GM12878 (cell line): ENCODE measurements around the gene HCFC1. TPM values are rescaled to one million over a fixed set of nuclear protein-coding genes. Genes with fewer than 3 reads are reported as not detected.

Source experiments
- ATAC-seq: fragments of 200-7000 bp; cut with Tn5 transposase; 3 replicates; pipeline ENCODE4 v1.9.1; 2020; ENCODE audit warnings: mild to moderate bottlenecking, moderate library complexity
- Bru-seq: library from RNA; stranded (reverse); fragments of 400-500 nt; gene quantifications from one replicate; lab custom pipeline; 2021; lab: Mats Ljungman, UMichigan
- BruChase-seq, 2 experiments: library from RNA; stranded (reverse); fragments of 400-500 nt; gene quantifications; one replicate each; lab custom pipeline; 2021; lab: Mats Ljungman, UMichigan
- BruUV-seq: library from RNA; stranded (reverse); fragments of 400-500 nt; replicated peaks from 2 replicates; lab custom pipeline; 2021; lab: Mats Ljungman, UMichigan
- CTCF ChIA-PET: fragments of 300-600 bp; sonication (Branson Sonifier 250); formaldehyde crosslinking; extraction: SDS; loops from one replicate; lab custom pipeline; 2021; ENCODE audit warnings: inconsistent platforms; lab: Yijun Ruan, JAX
- POLR2A ChIA-PET: fragments of 350-600 bp; formaldehyde crosslinking; extraction: SDS; loops from one replicate; lab custom pipeline; 2021; ENCODE audit warnings: inconsistent platforms; lab: Charles Lee
- RAD21 ChIA-PET: fragments of 300-600 bp; sonication (Branson Sonifier 250); formaldehyde crosslinking; loops from one replicate; lab custom pipeline; 2023; ENCODE audit warnings: antibody characterized with exemption; ENCODE audit not compliant: unreplicated experiment; lab: Charles Lee
- SMC1A ChIA-PET: fragments of 300-600 bp; sonication (Branson Sonifier 250); formaldehyde crosslinking; loops from one replicate; lab custom pipeline; 2023; ENCODE audit not compliant: unreplicated experiment, uncharacterized antibody; lab: Charles Lee
- DNase-seq: peaks from one replicate; pipeline ENCODE4 v3.0.0-alpha.2; 2011; ENCODE audit warnings: low read depth, low spot score
- FAIRE-seq: peaks from 3 replicates; lab custom pipeline; 2011; peaks lifted over from hg19 to GRCh38; lab: Jason Lieb, UNC
- H2AFZ ChIP-seq: 2 replicates; pipeline ENCODE4 v1.6.0; 2011; ENCODE audit warnings: low read depth, low read length, control low read depth; ENCODE audit not compliant: control insufficient read depth
- H3K27ac ChIP-seq: 2 replicates; pipeline ENCODE4 v1.5.1; 2011; ENCODE audit warnings: control low read depth; ENCODE audit not compliant: control insufficient read depth, insufficient read depth
- H3K27me3 ChIP-seq, 2 experiments: replicated peaks in 1 of 2; 2 replicates each; pipeline versions ENCODE4 v1.6.0 to v1.6.1; 2011; ENCODE audit warnings: low read length in 1 of 2; ENCODE audit not compliant: control insufficient read depth in 2 of 2, insufficient read depth in 2 of 2
- H3K36me3 ChIP-seq, 2 experiments: 2 replicates each; pipeline ENCODE4 v1.5.1; 2011; ENCODE audit warnings: low read length in 1 of 2; ENCODE audit not compliant: control insufficient read depth in 2 of 2, insufficient read depth in 2 of 2
- H3K4me1 ChIP-seq: 2 replicates; pipeline ENCODE4 v1.6.1; 2011; ENCODE audit warnings: mild to moderate bottlenecking, low read length, moderate library complexity, mixed read lengths; ENCODE audit not compliant: control insufficient read depth, insufficient read depth
- H3K4me2 ChIP-seq: 2 replicates; pipeline ENCODE4 v1.6.0; 2011; ENCODE audit warnings: control low read depth; ENCODE audit not compliant: control insufficient read depth, insufficient read depth
- H3K4me3 ChIP-seq: fragments of 200-600 bp; sonication (generic); 2 replicates; pipeline ENCODE4 v1.5.1; 2016
- H3K79me2 ChIP-seq: 2 replicates; pipeline ENCODE4 v1.6.0; 2011; ENCODE audit warnings: low read length; ENCODE audit not compliant: control insufficient read depth, insufficient read depth
- H3K9ac ChIP-seq: 2 replicates; pipeline ENCODE4 v1.8.0; 2011; ENCODE audit warnings: low read length, control low read depth, mixed read lengths; ENCODE audit not compliant: control insufficient read depth, insufficient read depth
- H3K9me3 ChIP-seq: replicated peaks from 3 replicates; pipeline ENCODE4 v1.5.1; 2011; ENCODE audit warnings: mild to moderate bottlenecking, low read length; ENCODE audit not compliant: control insufficient read depth, insufficient read depth
- H4K20me1 ChIP-seq: 2 replicates; pipeline ENCODE4 v1.6.0; 2011; ENCODE audit not compliant: control insufficient read depth, insufficient read depth
- BRCA1 ChIP-seq: IDR thresholded peaks from 2 replicates; pipeline ENCODE4 v1.6.1; 2011; ENCODE audit warnings: low read depth, low read length, improper control_type of control experiment
- CBFB ChIP-seq: IDR thresholded peaks from 2 replicates; pipeline ENCODE4 v1.6.1; 2016; ENCODE audit warnings: antibody characterized with exemption, low read depth
- CBX3 ChIP-seq: fragments of 200-600 bp; sonication (generic); IDR thresholded peaks from 2 replicates; pipeline ENCODE4 v1.6.1; 2016; ENCODE audit warnings: low read depth, borderline replicate concordance
- CREB1 ChIP-seq: IDR thresholded peaks from 2 replicates; pipeline ENCODE4 v1.6.1; 2012; ENCODE audit warnings: low read depth, mild to moderate bottlenecking, inconsistent platforms
- HDGF ChIP-seq: fragments of 450-650 bp; IDR thresholded peaks from 2 replicates; pipeline ENCODE4 v1.6.1; 2016; ENCODE audit warnings: antibody characterized with exemption
- LARP7 ChIP-seq: fragments of 450-650 bp; IDR thresholded peaks from 2 replicates; pipeline ENCODE4 v1.6.1; 2017; ENCODE audit warnings: mild to moderate bottlenecking
- MTA2 ChIP-seq: fragments of 450-650 bp; IDR thresholded peaks from 2 replicates; pipeline ENCODE4 v1.6.1; 2016; ENCODE audit warnings: low read depth, mild to moderate bottlenecking, moderate library complexity
- MTA3 ChIP-seq: IDR thresholded peaks from 2 replicates; pipeline ENCODE4 v1.6.1; 2012; ENCODE audit warnings: low read length, inconsistent platforms, borderline replicate concordance
- PAX8 ChIP-seq: fragments of 450-650 bp; IDR thresholded peaks from 2 replicates; pipeline ENCODE4 v1.6.1; 2017; ENCODE audit warnings: mild to moderate bottlenecking, moderate library complexity
- PML ChIP-seq: IDR thresholded peaks from 2 replicates; pipeline ENCODE4 v1.6.1; 2012; ENCODE audit warnings: low read length, inconsistent platforms
- RCOR1 ChIP-seq: conservative IDR thresholded peaks from 2 replicates; pipeline ENCODE4 v1.6.1; 2012; ENCODE audit warnings: low read depth, low read length, improper control_type of control experiment
- SPI1 ChIP-seq: IDR thresholded peaks from 2 replicates; pipeline ENCODE4 v1.6.1; 2011; ENCODE audit warnings: low read depth, mild to moderate bottlenecking, low read length, moderate library complexity, borderline replicate concordance; ENCODE audit not compliant: insufficient read depth
- SREBF1 ChIP-seq: IDR thresholded peaks from 2 replicates; pipeline ENCODE4 v1.6.1; 2012; ENCODE audit warnings: mild to moderate bottlenecking, low read length
- SREBF2 ChIP-seq: IDR thresholded peaks from 2 replicates; pipeline ENCODE4 v1.6.1; 2012; ENCODE audit warnings: mild to moderate bottlenecking, low read length
- STAT1 ChIP-seq: fragments of 450-650 bp; conservative IDR thresholded peaks from 2 replicates; pipeline ENCODE4 v1.6.1; 2014; ENCODE audit warnings: antibody characterized with exemption, mild to moderate bottlenecking
- TAF1 ChIP-seq: IDR thresholded peaks from 2 replicates; pipeline ENCODE4 v1.6.1; 2011; ENCODE audit warnings: mild to moderate bottlenecking, low read depth, low read length, borderline replicate concordance
- YBX1 ChIP-seq: fragments of 450-650 bp; IDR thresholded peaks from 2 replicates; pipeline ENCODE4 v1.6.1; 2016; ENCODE audit warnings: antibody characterized with exemption
- WGBS: methylation state at CpG from one replicate; pipeline ENCODE4 v1.1.6; 2016; ENCODE audit warnings: low lambda C conversion rate; ENCODE audit not compliant: insufficient replicate concordance, insufficient coverage; ENCODE audit errors: missing lambda C conversion rate; 5-methylcytosine and 5-hydroxymethylcytosine counted together
- in situ Hi-C: fragments of 300-500 bp; cut with MboI; formaldehyde crosslinking; loops from 9 replicates; pipeline ENCODE4 v1.14.3; 2018; ENCODE audit warnings: mixed read lengths
- intact Hi-C: fragments of 100-400 bp; cut with micrococcal nuclease; formaldehyde crosslinking; loops from one replicate; pipeline ENCODE4 v1.14.2; 2022; ENCODE audit not compliant: unreplicated experiment
- long read RNA-seq, 2 experiments: library from polyadenylated mRNA; unstranded; transcript quantifications; one replicate each; pipeline ENCODE4 v2.0.0, GENCODE V29; 2019 to 2020
- polyA minus RNA-seq, 3 experiments: library from RNA; depleted of rRNA, polyadenylated mRNA; stranded (reverse); fragments of >200 nt; gene quantifications; 2 replicates each; pipeline ENCODE4 v1.2.3, GENCODE V29; 2011
- polyA plus RNA-seq, 11 experiments: library from polyadenylated mRNA; depleted of rRNA in 4 of 11; unstranded in 6 of 11; stranded (reverse) in 5 of 11; fragments of >200 nt; fragmentation: Nextera tagmentation in 4 of 11; fragmentation: Illumina TruSeq in 1 of 11; extraction: Ambion mirVana in 4 of 11; extraction: Trizol in 1 of 11; gene quantifications; 1 replicate in 1 of 11; 2 replicates in 10 of 11; pipeline versions ENCODE4 v1.2.1 to v1.2.3, GENCODE V29; 2011 to 2016; ENCODE audit warnings: inconsistent platforms in 2 of 11, missing spikeins in 2 of 11, low read depth in 1 of 11
- total RNA-seq, 4 experiments: library from RNA; depleted of rRNA in 3 of 4; stranded (reverse); fragments of >200 nt in 3 of 4; fragmentation: Illumina TruSeq in 1 of 4; extraction: Trizol in 1 of 4; gene quantifications; 2 replicates each; pipeline versions ENCODE4 v1.2.1 to v1.2.3, GENCODE V29; 2013 to 2021
- TF ChIP-seq, protein P1 (sequence below), 3 experiments: IDR thresholded peaks in 2 of 3; conservative IDR thresholded peaks in 1 of 3; 2 replicates each; pipeline ENCODE4 v1.5.1; 2011; ENCODE audit warnings: low read depth in 3 of 3, low read length in 3 of 3, mild to moderate bottlenecking in 3 of 3, control low read depth in 2 of 3, moderate library complexity in 2 of 3, inconsistent platforms in 1 of 3, mixed read lengths in 1 of 3; ENCODE audit not compliant: control insufficient read depth in 2 of 3, insufficient read depth in 1 of 3; ENCODE audit errors: extremely low read depth in 1 of 3

The HCFC1 gene
- 24.5 and 28.7 TPM in 2 replicates for total RNA-seq (2013; cell fraction: nucleolus; rRNA removed)
- total RNA-seq (2014; rRNA removed) (18.8 and 25.5 TPM in 2 replicates), total RNA-seq (2014; rRNA removed; fragmentation: Illumina TruSeq; extraction: Trizol) (8.8 and 10.6 TPM in 2 replicates), total RNA-seq (2021) (86.1 and 92.7 TPM in 2 replicates), polyA plus RNA-seq (2011; rRNA removed) (2.3 and 4.1 TPM in 2 replicates), polyA plus RNA-seq (2014; fragmentation: Illumina TruSeq; extraction: Trizol) (7.4 and 21.5 TPM in 2 replicates), polyA plus RNA-seq (2014; fragmentation: Nextera tagmentation; extraction: Ambion mirVana) (1 to 10 TPM; 3.9 to 7.6 TPM), polyA plus RNA-seq (2014; rRNA removed) (32.0 and 45.1 TPM in 2 replicates), polyA plus RNA-seq (2016; fragmentation: Nextera tagmentation; extraction: Ambion mirVana) (10 to 100 TPM; 39.3 to 39.8 TPM), polyA minus RNA-seq (2011; rRNA and poly(A)+ RNA removed) (4.8 and 11.2 TPM in 2 replicates), Bru-seq, nascent RNA (percentile 72 among the genes with signal in this experiment), BruChase-seq, experiment 1, labeled RNA remaining after a 6-hour chase (percentile 95 among the genes with signal in this experiment), BruChase-seq, experiment 2, labeled RNA remaining after a 2-hour chase (percentile 86 among the genes with signal in this experiment)
- 14.7 TPM for polyA plus RNA-seq (2011; ENCODE audit: low read depth)
- polyA plus RNA-seq (2011; cell fraction: cytosol; rRNA removed), result 11.0 and 15.4 TPM in 2 replicates
- 29.9 and 55.9 TPM in 2 replicates for polyA plus RNA-seq (2011; cell fraction: nucleus; rRNA removed)
- 25.7 and 35.7 TPM in 2 replicates for polyA plus RNA-seq (2012)
- 28.6 and 29.6 TPM in 2 replicates for polyA minus RNA-seq (2011; cell fraction: cytosol; rRNA and poly(A)+ RNA removed)
- 9.9 and 19.6 TPM in 2 replicates for polyA minus RNA-seq (2011; cell fraction: nucleus; rRNA and poly(A)+ RNA removed)
- long read RNA-seq, experiment 1, partial matches to known transcripts, result 12 of 13 reads
- long read RNA-seq, experiment 1, other reads (novel, unspliced or antisense), result 1 of 13 reads
- long read RNA-seq, experiment 2, partial matches to known transcripts, result 0 of 4 reads
- long read RNA-seq, experiment 2, other reads (novel, unspliced or antisense), result 4 of 4 reads

DNA sequence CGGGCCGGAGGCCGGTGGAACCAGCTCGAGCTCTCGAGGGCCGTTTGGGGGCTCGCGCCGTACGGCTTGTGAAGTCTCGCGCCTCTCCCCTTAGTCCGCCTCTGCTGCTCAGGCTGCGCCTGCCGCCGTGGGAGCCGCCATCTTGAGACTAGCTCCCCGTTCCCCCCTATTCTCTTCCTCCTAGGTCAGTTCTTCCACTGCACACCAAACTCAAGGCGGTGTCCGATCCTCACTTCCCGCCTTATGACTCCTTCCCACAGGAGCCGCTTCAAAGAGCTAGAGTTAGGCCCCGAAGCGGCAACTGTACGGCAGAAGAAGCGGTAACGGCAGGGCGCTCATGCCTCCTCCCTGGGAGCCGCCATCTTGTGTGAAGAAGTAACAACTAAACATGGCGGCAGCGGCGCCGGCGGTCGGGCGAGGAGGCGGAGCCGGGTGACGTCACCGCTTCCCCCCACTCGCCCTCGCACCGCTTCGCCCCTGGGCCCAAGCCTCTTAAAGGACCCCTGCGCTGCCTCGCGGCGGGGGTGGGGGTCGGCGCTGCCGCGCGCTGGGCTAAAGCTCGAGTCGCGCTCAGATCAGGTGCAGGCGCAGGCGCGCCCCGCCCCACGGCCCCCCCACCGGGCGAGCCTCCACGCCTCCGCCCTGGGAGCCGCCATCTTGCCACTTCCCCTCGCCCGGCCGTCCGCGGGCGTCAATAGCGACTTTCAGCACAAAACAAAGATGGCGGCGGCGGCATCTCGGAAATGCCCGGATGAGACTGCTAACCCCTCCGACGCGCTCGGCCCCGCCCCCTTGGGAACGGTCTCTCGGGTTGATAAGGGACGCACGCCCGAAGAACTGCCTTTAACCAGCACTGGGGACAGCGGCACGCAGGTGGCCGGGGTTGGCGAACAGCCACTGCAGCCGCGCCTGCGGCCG, at the start of gene HCFC1:
Gene HCFC1 (minus strand): TSS at position 369 of the 918 bp plus-strand sequence. CDS start 978 bp downstream, outside the sequence.
- ChIA-PET POLR2A (interaction anchor here (0.5 to 7.9 kb wide), 13 partner anchors 9 to 49 kb away, joined by 3 to 68 read pairs (median 8); partner anchors contain the start of genes ARHGAP4 and IRAK1), RAD21 (interaction anchor here (1.1 to 6.4 kb wide), 6 partner anchors 9 to 49 kb away, joined by 3 to 48 read pairs (median 7); partner anchors contain the start of gene ARHGAP4), SMC1A (interaction anchor here (0.8 to 1.6 kb wide), 6 partner anchors 9 to 49 kb away, joined by 3 to 6 read pairs (median 4); no protein-coding TSS in a partner anchor), CTCF (interaction anchor here (1.1 to 5.9 kb wide), 6 partner anchors 10 to 567 kb away, joined by 3 to 35 read pairs (median 6); no protein-coding TSS in a partner anchor)
- in situ Hi-C loops, result no loop called here
- Histone ChIP-seq H3K9me3 (no peaks in the 10 kb centered on the region), H3K36me3 (no peaks in the 10 kb centered on the region; a peak in 1 of 4 replicates), H2AFZ (peak within 1 kb of the TSS; percentile 84), H4K20me1 (no peaks in the 10 kb centered on the region), H3K4me3 (peak within 1 kb of the TSS; percentile 95), H3K4me2 (peak within 1 kb of the TSS; percentile 59; the same call in 1 of the 2 replicates), H3K4me1 (peaks cover 19% of the 10 kb centered on the region), H3K27me3 (no peaks in the 10 kb centered on the region), H3K9ac (peak within 1 kb of the TSS; percentile 96), H3K27ac (peak within 1 kb of the TSS; percentile 99), H3K79me2 (peaks cover 60% of the 10 kb centered on the region)
- FAIRE-seq (peak; percentile 69), ATAC-seq (peak; percentile 63), DNase-seq (peak; percentile 64)
- intact Hi-C loops, result loop anchor here (2.0 to 5.0 kb wide), 2 partner anchors 45 to 126 kb away; partner anchors contain the start of genes ARHGAP4 and MECP2
- 1% methylated on average over 55 of the region's 96 CpGs for WGBS
- BruUV-seq, result TSS peak; percentile 72
- TF ChIP-seq, protein P1, sequence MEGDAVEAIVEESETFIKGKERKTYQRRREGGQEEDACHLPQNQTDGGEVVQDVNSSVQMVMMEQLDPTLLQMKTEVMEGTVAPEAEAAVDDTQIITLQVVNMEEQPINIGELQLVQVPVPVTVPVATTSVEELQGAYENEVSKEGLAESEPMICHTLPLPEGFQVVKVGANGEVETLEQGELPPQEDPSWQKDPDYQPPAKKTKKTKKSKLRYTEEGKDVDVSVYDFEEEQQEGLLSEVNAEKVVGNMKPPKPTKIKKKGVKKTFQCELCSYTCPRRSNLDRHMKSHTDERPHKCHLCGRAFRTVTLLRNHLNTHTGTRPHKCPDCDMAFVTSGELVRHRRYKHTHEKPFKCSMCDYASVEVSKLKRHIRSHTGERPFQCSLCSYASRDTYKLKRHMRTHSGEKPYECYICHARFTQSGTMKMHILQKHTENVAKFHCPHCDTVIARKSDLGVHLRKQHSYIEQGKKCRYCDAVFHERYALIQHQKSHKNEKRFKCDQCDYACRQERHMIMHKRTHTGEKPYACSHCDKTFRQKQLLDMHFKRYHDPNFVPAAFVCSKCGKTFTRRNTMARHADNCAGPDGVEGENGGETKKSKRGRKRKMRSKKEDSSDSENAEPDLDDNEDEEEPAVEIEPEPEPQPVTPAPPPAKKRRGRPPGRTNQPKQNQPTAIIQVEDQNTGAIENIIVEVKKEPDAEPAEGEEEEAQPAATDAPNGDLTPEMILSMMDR (IDR thresholded peaks at IDR 0.05 in 2 of 3, conservative IDR thresholded peaks at IDR 0.05 in 1 of 3; ENCODE audit: control insufficient read depth in 2 of 3, extremely low read depth in 1 of 3, insufficient read depth in 1 of 3, low read depth in 3 of 3, low read length in 3 of 3), result no peak
- TF ChIP-seq MTA2, result no peak
- no peak; the same call in 1 of the 2 replicates for TF ChIP-seq MTA3
- no peak for TF ChIP-seq RCOR1
- no peak for TF ChIP-seq CBFB
- TF ChIP-seq HDGF, result peak; percentile 56; the same call in 1 of the 2 replicates
- TF ChIP-seq SPI1, result peak; percentile 45; the same call in 1 of the 2 replicates
- TF ChIP-seq BRCA1, result no peak
- TF ChIP-seq SREBF2, result no peak
- TF ChIP-seq YBX1, result no peak
- peak; percentile 72 for TF ChIP-seq CREB1
- TF ChIP-seq STAT1, result 0 out of 2 replicates have a peak, but pooled peaks have one; percentile 9
- no peak for TF ChIP-seq PAX8
- no peak for TF ChIP-seq CBX3
- TF ChIP-seq PML, result no peak
- no peak for TF ChIP-seq SREBF1
- TF ChIP-seq TAF1, result peak; percentile 78
- TF ChIP-seq LARP7, result peak; percentile 68
